ENCODE data around the gene HOXA5. TPM values are rescaled to one million over a fixed set of nuclear protein-coding genes. Genes with fewer than 3 reads are reported as not detected.

Gene HOXA5
- total and polyA plus RNA-seq, 2 of the 8 experiments (the other 6 are each of a cell fraction or from before 2014, with no cell fraction given) = not detected

- no peak for TF ChIP-seq USF2 (IDR thresholded peaks at IDR 0.05; ENCODE audit: low read length)
- TF ChIP-seq BCL11A (IDR thresholded peaks at IDR 0.05; ENCODE audit: low read depth in 2 of 2, low read length in 2 of 2) = no peak
- TF ChIP-seq HDAC6 (IDR thresholded peaks at IDR 0.05; ENCODE audit: low read depth, low read length) = no peak
- TF ChIP-seq JUN (IDR thresholded peaks at IDR 0.05; ENCODE audit: low read depth, low read length) = no peak
- no peak for TF ChIP-seq CBX5 (IDR thresholded peaks at IDR 0.05; ENCODE audit: low read depth, low read length)
- no peak for TF ChIP-seq MAFK (IDR thresholded peaks at IDR 0.05; ENCODE audit: low read depth, low read length)
- no peak for TF ChIP-seq E2F6 (IDR thresholded peaks at IDR 0.05)
- no peak for TF ChIP-seq JUND (IDR thresholded peaks at IDR 0.05; ENCODE audit: low read length)
- no peak for TF ChIP-seq BRCA1 (IDR thresholded peaks at IDR 0.05; ENCODE audit: low read depth, low read length)
- no peak for TF ChIP-seq PHF8 (conservative IDR thresholded peaks at IDR 0.05; ENCODE audit: low read depth, low read length)
- TF ChIP-seq GTF2F1 (IDR thresholded peaks at IDR 0.05; ENCODE audit: borderline replicate concordance, low read depth, low read length) = no peak
These were observed 37.1 kb downstream of the HOXA5 start (continued) for GRCh38 chr7:27106181-27106900.
